KMS-11 (cell line): ENCODE data around the gene TCF7.

Source experiments
- H2AFZ ChIP-seq: fragments of 200-600 bp; sonication (generic); 2 replicates; pipeline ENCODE4 v1.6.1; 2016; ENCODE audit warnings: antibody characterized with exemption, mixed run types, low read depth
- H3K27ac ChIP-seq: fragments of 200-600 bp; sonication (generic); 2 replicates; pipeline ENCODE4 v1.6.1; 2016; ENCODE audit warnings: mild to moderate bottlenecking, mixed run types
- H3K27me3 ChIP-seq: fragments of 200-600 bp; sonication (generic); 2 replicates; pipeline ENCODE4 v1.6.1; 2017; ENCODE audit warnings: mild to moderate bottlenecking, low read depth, mixed run types, moderate library complexity; ENCODE audit not compliant: insufficient read depth
- H3K36me3 ChIP-seq: fragments of 200-600 bp; sonication (generic); 2 replicates; pipeline ENCODE4 v1.6.1; 2017; ENCODE audit warnings: mild to moderate bottlenecking, mixed run types; ENCODE audit not compliant: insufficient read depth
- H3K4me1 ChIP-seq: fragments of 200-600 bp; sonication (generic); 2 replicates; pipeline ENCODE4 v1.6.1; 2016; ENCODE audit warnings: mild to moderate bottlenecking, low read depth, mixed run types; ENCODE audit not compliant: poor library complexity, severe bottlenecking
- H3K4me2 ChIP-seq: fragments of 200-600 bp; sonication (generic); 2 replicates; pipeline ENCODE4 v1.7.0; 2016; ENCODE audit warnings: mild to moderate bottlenecking, mixed run types
- H3K4me3 ChIP-seq: fragments of 200-600 bp; sonication (generic); IDR thresholded peaks from 2 replicates; pipeline ENCODE4 v1.6.1; 2017; ENCODE audit warnings: low read depth, low read length, mixed read lengths; ENCODE audit not compliant: insufficient read depth
- H3K79me2 ChIP-seq: fragments of 200-600 bp; sonication (generic); 2 replicates; pipeline ENCODE4 v1.6.1; 2016; ENCODE audit warnings: low read depth, mixed run types; ENCODE audit not compliant: insufficient read depth
- H3K9ac ChIP-seq: fragments of 200-600 bp; sonication (generic); 2 replicates; pipeline ENCODE4 v1.6.1; 2016; ENCODE audit warnings: mild to moderate bottlenecking, mixed run types
- H4K20me1 ChIP-seq: fragments of 200-600 bp; sonication (generic); 2 replicates; pipeline ENCODE4 v1.6.1; 2016; ENCODE audit warnings: mild to moderate bottlenecking, mixed run types; ENCODE audit not compliant: insufficient read depth
- CTCF ChIP-seq: fragments of 200-600 bp; sonication (generic); conservative IDR thresholded peaks from 2 replicates; pipeline ENCODE4 v1.6.1; 2017; ENCODE audit warnings: low read depth, mild to moderate bottlenecking, antibody characterized with exemption, low read length, moderate library complexity, mixed read lengths

The TCF7 gene

GRCh38 chr5:134100283-134101091, 14.0 kb upstream of the TCF7 start:
- Histone ChIP-seq H2AFZ (peak overlapping the region; percentile 8), H3K4me2 (peak overlapping the region; percentile 85), H3K4me3 (no peak overlapping the region), H3K27me3 (no peaks in the 10 kb centered on the region), H3K79me2 (no peaks in the 10 kb centered on the region), H3K36me3 (no peaks in the 10 kb centered on the region), H4K20me1 (no peaks in the 10 kb centered on the region), H3K4me1 (peaks cover 29% of the 10 kb centered on the region), H3K9ac (no peak overlapping the region), H3K27ac (peak overlapping the region; percentile 41; the same call in 1 of the 2 replicates)
- no peak for TF ChIP-seq CTCF

- Histone ChIP-seq H3K27ac (no peak overlapping the region), H3K9ac (no peak overlapping the region), H3K4me3 (no peak overlapping the region), H3K4me1 (peaks cover 29% of the 10 kb centered on the region), H3K79me2 (no peaks in the 10 kb centered on the region), H3K27me3 (no peaks in the 10 kb centered on the region), H4K20me1 (no peaks in the 10 kb centered on the region), H3K36me3 (no peaks in the 10 kb centered on the region), H2AFZ (no peak overlapping the region), H3K4me2 (peak overlapping the region; percentile 13; the same call in 1 of the 2 replicates)
- peak; percentile 75 for TF ChIP-seq CTCF
Observed at GRCh38 chr5:134101686-134102439, 12.6 kb upstream of the TCF7 start.

- Histone ChIP-seq H3K27me3 (no peaks in the 10 kb centered on the region), H3K4me3 (no peak overlapping the region), H3K36me3 (no peaks in the 10 kb centered on the region), H3K79me2 (no peaks in the 10 kb centered on the region), H3K9ac (no peak overlapping the region), H3K27ac (no peak overlapping the region), H4K20me1 (no peaks in the 10 kb centered on the region), H3K4me1 (peaks cover 29% of the 10 kb centered on the region), H2AFZ (no peak overlapping the region), H3K4me2 (no peak overlapping the region)
- no peak for TF ChIP-seq CTCF
Observed at GRCh38 chr5:134103397-134103796, 11.1 kb upstream of the TCF7 start.

GRCh38 chr5:134103998-134104654, 10.4 kb upstream of the TCF7 start:
- no peaks in the 10 kb centered on the region for H3K36me3 ChIP-seq
- no peak overlapping the region for H3K4me2 ChIP-seq
- H2AFZ ChIP-seq, result no peak overlapping the region
- no peak overlapping the region for H3K27ac ChIP-seq
- no peaks in the 10 kb centered on the region for H3K27me3 ChIP-seq
- no peak for TF ChIP-seq CTCF
- H3K4me1 ChIP-seq, result peaks cover 29% of the 10 kb centered on the region
- H3K79me2 ChIP-seq, result no peaks in the 10 kb centered on the region
- H3K4me3 ChIP-seq, result no peak overlapping the region
- H3K9ac ChIP-seq, result no peak overlapping the region
- no peaks in the 10 kb centered on the region for H4K20me1 ChIP-seq
